Measurements from ENCODE around the gene CPT1C.
A peak's percentile ranks its signal among the peaks of the same experiment; 100 is the strongest.

CPT1C gene

DNA sequence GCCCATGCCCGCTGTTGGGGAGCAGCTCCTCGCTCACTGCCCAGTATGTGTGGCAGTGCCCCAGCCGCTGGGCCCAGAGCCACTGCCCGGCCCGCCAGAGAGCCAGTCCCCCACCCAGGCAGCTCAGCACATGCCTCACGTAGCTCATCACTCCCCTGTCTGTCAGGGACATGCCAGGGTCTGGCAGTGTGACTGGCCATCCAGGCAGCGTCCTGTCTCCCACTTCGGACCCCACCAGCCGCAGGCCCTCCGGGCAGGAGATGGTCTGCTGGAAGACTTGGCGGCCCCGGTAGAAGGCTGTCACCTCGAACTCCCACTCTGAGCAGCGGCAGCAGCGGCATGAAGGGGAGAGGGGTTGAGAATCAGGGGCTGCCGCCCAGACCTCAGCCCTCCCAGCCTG, 28.9 kb upstream of the CPT1C start:
- DNase-seq: no peak

DNA sequence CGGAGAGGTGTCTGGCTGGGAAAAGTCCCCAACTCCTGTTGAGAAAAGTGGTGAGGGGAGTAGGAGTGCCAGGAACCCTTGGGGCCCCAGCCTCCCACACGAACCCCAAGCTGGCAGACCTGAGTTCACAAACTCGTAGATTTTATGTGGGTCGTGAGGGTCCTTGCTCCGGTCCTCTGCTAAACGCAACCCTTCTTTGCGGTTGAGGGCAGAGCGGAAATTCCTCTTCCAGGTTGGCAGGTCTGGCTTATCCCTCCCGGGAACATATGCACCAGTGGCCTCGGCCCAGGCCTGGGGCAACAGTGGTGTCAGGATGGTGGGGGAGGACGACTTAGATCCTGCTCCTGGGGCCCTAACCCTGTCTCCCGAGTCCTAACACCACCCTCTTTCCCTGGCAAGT, 27.7 kb upstream of the CPT1C start:
- DNase-seq: no peak

DNA sequence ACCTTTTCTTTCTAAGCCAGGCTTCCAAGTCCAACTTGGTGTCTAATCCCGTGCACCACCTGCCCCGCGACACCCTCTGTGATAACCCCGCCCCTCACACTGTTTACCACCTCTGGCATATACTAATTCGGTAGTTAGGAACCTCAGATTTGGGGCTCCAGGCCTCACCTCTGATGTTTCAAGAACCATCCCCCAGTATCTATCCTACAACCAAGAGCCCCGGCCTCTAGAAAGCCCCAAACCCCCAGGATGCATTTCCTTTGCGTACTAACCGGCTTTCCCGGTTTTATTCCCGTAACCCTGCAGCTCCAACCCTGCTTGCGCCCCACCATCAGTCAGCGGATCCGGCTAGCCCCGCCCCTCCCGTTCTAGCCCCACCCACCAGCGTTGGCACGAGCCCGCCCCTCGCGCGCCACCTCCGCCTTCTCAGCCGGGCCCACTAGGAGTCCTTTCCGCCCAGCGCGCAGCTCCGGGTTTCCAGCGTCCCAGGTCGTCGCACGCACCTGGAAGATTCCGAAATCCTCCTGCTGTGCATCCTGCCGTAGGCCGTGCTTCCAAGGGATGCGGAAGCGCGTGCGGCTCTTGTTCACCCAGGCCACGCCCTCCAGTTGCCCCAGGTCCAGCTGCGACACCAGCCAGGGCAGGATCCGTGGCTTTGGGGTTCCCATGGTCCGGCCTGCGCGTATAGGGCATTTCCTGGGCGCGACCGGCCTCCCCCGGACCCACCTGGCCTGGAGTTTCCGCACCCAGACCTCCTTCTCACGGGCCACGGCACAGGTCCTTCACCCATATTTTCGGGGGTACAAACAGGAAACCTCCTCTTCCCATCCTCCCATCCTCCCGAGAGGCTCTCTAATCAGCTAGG, 26.5 kb upstream of the CPT1C start:
- DNase-seq: peak; percentile 70 to 93 (median 84)

DNA sequence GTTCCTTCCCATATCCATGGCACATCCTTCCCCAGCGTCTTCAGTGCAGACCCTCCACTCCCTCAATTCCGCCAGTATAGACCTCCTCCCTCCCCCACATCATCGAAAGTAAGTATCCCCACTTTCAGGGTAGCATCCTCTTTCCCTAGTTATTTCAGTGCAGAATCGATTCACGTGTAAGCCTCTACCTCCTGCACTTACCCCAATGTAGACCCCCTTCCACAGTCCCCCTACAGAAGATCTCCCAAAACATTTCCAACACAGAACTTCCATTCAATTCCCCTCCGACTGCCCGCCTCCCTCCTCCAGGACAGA, 25.9 kb upstream of the CPT1C start:
- DNase-seq: no peak

DNA sequence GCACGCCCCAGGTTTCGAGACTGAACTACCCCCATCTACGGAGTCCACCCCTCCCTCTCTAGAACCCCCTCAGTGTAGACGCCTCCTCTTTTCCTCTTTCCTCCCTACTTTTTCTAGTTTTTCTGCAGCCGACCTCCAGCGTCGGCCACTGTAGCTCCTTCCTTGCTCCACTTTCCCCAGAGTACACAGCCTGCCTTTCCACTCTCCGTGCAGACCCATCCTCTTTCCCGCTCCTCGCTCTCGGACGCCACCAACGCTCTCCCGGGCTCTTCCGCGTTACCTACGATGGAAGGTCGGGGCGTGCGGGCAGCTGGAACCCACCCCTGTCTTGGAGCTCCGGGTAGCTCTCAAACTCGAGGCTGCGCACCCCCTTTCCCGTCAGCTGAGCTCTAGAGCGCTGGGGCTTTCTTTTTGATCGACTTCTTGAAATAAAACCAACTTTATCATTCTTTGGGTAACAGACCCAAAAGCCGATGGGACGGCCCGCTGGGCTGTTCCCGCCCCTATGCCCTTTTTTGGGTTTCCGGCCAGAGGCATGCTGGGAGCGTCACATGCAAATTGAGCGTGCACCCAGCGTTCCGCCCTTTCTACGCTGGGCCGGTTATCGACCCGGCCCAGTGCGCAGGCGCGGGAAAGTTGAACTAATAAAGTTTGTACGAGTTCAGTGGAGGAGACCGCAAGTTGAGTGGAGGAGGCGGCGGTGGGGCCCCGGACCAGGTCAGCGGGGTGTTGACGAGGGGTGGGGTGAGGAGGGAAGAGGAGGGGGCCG, 25.4 kb upstream of the CPT1C start, which contains the start of the genes BCL2L12 and IRF3:
TSS of gene BCL2L12 (plus strand) at position 583 of the 769 bp plus-strand sequence. CDS start 760 bp downstream, outside the sequence.
TSS of gene IRF3 (minus strand) at position 507 of the 769 bp plus-strand sequence. CDS start 1,019 bp downstream, outside the sequence.
- DNase-seq: peak; percentile 98 to 99 (median 99)

DNA sequence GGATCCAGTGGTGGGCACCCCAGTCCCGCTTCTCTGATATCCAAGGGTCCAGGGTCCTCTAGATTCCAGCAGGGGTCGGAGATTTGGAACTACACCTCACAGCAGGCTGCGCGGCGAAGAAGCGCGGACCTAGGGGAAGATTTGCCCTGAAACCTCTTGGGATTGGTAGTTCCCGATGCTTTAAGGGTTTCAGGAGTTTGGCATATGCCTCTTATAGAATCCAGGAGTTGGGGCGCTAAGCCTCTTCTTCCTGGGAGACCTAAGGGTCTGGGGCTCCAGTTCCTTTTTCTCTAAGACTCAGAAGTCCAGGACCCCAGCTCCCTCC, 24.8 kb upstream of the CPT1C start:
- no peak for DNase-seq

DNA sequence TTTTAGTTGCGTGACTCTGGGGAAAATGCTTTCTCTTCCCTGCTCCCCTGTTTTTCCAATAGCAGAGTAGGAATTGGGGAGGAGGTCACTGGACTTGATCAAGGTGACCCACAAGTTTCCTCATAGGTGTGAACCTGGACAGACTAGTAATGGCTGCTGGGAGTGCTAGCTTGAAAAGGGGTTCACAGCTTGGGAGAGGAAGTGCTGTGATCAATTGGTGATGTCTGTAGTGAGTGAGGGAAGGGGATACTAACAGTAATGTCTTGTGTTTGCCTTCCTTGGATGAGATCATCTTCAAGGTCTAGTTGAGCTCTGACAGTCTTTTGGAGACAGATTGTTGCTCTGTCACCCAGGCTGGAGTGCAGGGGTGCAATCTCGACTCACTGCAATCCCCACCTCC, 23.4 kb upstream of the CPT1C start:
- no peak for DNase-seq

DNA sequence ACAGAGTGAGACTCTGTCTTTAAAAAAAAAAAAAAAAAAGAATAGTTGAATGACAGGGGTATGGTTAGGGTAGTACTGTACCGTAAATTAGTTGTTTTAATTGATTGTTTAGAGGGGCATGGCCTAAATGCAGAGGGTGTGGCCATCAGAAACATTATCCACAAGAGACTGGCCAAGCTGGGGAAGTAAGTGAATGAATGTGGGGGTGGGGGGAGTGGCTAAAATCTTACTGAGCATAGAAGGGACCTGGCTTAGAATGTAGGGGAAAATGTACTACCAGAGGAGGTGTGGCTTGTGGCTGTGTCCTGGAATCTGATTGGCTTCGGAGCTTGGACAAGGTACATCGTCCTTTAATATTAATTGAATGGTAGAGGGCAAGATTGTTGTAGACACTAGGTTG, 21.4 kb upstream of the CPT1C start:
- no peak for DNase-seq

DNA sequence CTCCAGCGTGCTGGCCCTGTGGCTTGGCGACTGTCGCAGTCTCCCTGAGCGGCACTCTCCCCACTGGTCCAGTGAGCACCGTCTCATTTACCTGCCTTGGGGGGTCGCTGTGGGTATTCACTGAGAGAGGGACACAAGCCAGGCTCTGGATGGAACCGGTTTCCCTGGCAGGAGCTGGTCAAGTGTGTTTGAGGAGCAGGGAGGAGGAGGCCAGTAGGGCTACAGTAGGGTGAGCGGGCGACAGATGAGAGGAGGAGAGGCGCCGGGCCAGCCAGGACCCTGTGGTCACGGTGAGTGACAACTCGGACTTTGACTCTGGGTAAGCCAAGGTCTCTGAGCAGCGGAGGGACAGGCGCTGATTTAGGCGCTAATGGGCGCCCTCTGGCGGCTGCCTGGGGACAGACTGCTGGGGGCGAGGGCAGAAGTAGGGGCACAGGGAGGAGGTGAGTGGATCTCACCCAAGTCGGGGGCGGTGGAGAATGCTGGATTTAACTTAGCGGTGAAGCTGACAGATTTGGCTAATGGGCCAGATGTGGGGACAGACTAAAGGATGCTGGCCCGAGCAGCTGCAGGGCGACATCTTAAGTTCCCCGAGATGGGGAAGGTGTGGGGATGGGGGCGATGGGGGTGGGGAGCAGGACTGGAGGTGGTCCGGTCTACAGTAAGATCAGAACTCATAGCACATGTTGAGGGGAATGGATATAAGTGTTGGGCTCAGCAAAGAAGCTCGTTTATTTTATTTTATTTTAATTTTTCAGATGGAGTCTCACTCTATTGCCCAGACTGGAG, 18.6 kb upstream of the CPT1C start:
- DNase-seq: peak; percentile 40 to 70 (median 60)

DNA sequence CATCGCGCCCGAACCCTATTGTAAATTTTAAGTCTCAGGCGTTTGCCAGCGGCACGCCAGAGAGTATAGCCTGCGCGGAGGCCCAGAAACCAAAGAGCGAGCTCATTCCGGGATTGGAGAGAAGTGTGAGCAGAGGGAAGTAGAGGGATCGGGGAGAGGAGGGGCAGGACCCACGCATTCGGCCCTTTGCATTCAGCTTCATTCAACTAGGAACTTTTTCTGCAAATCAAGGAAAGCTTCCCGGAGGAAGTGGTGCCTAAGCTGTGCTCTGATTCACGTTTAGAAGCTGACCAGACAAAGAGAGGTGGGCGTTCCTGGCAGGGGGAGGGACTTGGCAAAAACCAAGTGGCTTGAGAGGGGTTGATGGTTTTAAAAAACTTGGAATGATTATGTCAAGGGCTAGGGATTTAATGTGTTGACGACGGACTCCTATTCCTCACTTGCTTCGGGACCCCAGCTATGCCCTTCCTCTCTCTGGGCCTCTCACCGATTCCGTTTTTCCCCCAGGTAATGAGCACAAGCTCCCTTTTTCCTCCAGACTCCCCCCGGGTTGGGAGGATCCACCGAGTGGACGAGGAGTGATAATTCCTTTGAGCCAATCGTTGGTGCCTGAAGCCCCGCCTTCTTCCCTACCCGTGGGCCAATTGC, 14.7 kb upstream of the CPT1C start:
- DNase-seq: peak in 1 of 4 experiments; percentile 61

DNA sequence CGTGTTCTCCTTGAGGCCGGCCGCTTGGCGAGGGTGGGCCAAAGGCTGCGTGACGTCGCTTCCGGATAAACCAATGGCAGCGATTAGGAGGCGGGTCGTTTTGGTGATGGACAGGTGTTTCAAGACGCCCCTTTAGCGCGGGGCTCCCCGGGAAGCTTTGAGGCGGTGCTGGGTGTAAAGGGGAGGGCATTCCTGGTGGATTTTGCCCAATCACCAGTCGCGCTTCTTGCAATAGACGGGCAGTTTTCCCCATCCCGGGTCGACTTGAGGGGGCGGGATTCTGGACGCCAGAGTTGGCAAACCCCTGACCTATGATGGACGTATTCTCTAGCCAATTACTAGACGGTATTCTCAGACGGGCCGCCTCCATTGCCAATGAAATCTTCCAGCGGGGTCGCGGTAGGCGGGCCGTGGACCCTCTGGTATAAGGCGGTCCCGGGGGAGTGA, 14.1 kb upstream of the CPT1C start:
- peak; percentile 93 to 99 (median 94) for DNase-seq

DNA sequence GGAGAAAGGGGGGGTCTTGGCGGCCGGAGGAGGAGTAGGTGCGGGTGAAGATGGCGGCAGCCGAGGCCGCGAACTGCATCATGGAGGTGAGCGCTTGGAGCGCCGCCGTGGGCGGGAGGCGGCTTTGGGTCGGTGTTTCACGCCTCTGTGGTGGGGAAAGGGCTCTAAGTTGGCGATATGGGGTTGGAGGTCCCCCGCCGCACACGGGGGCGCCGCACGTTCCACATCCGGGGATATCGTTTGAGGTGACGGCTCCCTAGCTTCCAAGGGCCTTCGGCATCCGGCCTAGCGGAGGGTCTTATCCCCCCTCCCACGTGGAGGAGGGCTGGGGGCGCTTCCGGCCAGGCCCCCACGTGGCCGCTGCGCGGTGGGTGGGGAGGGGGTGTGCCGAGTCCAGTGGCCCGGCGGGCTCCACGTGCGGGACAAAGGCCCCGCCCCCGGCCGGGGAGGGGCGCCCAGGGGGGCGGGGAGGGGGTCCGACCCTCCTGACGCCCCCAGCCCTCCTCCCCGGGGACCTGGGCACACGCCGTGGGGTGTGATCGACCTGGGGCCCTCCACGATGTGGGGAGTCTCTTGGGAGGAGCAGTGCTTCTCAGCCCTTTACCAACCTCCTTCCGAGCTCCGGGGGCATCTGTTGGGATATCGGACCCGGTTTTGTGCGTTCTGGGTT, 13.6 kb upstream of the CPT1C start, which contains the start of gene PRMT1:
TSS of gene PRMT1 (plus strand) at position 41 of the 670 bp plus-strand sequence. CDS start at position 51, 10 bp downstream.
- DNase-seq: peak in 1 of 4 experiments; percentile 61

DNA sequence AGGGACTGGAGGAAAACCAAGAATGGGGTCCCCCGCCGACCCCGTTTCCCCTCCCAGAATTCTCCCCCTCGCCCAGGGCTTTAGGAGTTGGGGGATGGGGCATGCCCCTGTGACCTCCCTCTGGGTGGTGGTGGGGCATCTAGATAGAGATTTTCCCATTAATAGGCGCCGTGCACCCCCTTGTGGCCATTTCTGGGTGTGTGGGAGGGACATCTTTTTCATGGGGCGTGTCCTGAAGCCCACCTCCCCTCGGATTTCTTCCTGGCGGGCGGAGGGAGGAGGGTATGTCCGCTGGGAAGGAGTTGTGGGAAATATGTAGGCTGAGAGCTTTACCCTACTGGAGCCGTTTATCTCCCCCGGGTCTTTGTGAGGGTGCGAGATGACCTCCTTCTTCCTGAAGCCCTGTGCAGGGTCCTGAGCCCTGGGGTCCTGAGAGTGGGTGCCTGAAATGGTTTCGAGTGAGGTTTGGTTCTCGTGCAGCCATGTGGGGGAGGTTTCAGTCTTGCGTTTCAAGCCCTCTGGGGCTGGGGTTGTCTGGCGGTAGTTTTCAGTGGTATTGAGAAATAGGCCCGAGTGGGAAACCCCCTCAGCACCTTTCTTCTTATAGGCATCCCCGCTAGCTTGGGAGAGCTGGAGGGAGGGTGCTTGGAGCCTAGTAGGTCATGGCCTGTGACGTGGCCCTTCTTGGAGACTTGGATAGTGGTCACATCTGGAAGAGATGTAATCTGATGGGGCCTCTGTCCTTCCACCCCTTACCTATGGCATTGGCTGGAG, 12.8 kb upstream of the CPT1C start:
- peak; percentile 55 to 78 (median 76) for DNase-seq

DNA sequence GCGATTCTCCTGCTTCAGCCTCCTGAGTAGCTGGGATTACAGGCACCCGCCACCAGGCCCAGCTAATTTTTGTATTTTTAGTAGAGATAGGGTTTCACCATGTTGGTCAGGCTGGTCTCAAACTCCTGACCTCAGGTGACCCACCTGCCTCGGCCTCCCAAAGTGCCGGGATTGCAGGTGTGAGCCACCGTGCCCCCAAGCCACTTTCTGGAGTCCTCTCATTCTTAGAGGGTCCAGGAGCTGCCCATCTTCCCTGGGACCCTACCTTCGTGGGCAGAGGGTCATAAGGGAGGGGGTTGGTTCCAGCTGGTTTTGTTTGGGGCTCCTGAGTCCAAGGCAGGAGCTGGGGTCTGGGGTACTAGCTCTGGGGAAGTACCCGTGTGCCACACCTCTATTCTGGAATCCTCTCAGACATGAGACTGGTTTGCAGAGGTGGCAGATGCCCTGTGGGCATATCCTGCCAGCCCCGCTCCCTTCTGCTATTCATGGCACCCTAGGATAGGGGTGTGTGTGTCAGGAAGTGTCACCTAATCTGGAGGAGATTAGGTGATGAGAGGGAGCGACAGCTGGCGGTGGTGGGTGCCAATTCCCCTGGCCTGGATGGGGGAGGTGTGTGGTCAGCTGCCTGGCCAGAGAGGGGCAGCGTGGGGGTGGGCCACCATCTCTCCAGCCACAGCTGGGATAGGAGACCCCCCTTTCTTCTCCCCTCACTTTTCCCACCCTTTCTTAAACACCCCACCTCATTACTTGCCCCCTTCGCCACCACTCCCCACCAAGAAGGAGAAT, 11.7 kb upstream of the CPT1C start:
- DNase-seq: no peak

DNA sequence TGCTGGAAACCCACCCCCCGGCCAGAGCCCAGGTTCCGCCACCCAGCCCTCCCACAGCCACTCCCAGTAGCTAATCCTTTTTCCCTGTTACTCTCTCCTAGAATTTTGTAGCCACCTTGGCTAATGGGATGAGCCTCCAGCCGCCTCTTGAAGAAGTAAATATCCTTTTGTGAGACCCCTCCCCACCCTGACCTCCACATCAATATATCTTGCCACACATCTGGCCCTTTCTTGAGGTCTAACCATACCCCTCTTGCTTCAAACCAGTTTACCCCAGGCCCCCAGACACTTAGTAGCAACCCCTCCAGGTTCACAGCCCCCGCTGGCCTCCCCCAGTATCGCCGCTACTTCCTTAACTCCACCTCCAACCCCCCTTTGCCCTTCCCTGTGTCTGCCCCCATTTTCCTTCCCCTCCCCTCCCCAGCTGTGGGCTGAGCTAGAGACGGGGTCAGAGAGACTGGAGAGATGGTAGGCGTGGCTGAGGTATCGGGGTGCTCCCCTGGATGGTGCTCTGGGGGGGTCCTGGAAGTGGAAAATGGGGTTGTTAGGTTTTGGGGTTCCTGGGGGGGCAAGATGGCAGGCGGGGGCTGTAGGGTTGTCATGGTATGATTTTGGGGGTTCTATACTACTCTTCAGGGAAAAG, 11.0 kb upstream of the CPT1C start:
- no peak for DNase-seq

DNA sequence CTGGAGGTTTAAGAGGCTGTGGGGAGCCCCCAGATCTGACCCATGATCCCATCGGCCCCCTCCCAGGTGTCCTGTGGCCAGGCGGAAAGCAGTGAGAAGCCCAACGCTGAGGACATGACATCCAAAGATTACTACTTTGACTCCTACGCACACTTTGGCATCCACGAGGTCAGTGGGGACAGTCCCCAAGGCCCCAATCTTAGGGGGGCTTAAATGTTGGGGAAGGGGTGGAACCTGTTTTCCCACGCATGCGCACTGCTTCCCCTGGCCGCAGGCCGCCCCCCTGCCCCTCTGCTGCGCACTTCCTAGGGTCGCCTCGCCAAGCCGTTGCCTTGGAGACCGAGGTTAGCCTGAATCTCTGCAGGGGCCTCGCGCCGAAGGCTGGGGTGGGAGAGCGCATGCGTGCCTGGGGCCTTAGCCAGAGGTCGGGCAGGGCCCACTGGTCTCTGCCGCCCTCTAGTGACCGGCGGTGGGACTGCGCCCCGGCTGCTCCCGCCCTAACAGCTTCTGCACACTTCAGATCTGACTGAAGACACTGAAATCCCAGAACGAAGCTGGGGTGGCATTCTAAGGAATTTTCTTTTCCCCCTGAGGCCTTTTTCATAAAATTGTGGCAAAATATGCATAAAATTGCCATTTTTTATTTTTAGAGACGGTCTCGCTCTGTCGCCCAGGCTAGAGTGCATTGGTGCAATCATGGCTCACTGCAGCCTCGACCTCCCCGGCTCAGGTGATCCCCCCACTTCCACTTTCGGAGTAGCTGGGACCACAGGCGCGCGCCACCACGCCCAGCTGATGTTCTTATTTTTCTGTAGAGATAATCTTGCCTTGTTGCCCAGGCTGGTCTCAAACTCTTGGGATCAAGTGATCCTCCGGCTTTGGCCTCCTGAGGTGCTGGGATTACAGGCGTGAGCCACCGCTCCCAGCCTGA, 10.2 kb upstream of the CPT1C start:
- DNase-seq: peak; percentile 89 to 98 (median 96)

DNA sequence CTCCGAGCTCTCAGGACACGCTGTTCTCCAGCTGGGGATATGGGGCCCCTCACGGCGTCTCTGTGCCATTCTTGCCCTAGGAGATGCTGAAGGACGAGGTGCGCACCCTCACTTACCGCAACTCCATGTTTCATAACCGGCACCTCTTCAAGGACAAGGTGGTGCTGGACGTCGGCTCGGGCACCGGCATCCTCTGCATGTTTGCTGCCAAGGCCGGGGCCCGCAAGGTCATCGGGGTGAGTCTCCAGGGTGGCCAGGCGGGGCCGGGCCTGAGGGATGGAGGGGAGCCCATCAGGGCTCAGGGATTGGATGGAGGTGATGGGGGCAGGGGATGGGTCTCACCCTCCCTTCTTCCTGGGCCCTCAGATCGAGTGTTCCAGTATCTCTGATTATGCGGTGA, 9.1 kb upstream of the CPT1C start:
- no peak for DNase-seq

DNA sequence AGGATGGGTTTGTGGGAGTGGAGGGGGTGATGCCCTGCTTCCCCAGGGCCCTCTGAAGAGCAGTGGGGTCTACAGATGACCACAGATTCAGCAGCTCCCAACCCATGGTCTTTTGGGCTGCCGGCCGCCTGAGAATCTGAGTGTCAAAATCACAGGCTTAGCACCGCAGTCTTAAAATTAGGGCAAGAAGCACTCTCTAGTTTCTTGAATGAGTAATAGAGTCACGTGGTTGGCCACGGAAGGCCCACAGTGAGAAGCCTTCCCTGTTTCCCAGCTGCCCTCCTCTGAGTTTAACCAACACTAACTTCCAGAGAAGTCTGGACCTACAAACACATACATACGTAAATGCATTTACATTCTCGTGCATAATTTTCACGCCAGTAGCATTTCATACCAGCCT, 8.6 kb upstream of the CPT1C start:
- DNase-seq: no peak

DNA sequence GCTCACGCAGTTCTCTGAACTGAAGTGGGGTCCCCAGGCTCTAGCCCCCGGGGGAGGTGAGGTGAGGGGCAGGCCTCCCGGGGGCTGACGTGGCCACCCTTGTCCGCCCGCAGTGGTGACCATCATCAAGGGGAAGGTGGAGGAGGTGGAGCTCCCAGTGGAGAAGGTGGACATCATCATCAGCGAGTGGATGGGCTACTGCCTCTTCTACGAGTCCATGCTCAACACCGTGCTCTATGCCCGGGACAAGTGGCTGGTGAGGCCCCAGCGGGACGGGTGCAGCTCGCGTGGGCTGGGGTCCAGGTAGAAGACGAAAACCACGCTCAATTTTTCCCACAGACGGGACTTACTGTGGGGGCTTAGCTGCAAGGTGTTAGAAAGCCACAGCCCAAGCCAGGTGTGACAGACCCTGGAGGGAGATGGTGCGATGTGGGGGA, 7.1 kb upstream of the CPT1C start:
- DNase-seq: no peak

All from activated naive CD4-positive, alpha-beta T cell (primary cell).